ENCODE measurements around the gene SPG7. TPM values are rescaled to one million over a fixed set of nuclear protein-coding genes. Genes with fewer than 3 reads are reported as not detected.

Gene SPG7
- total and polyA plus RNA-seq, 2 experiments from 2014 or later: 108 to 222 TPM

DNA sequence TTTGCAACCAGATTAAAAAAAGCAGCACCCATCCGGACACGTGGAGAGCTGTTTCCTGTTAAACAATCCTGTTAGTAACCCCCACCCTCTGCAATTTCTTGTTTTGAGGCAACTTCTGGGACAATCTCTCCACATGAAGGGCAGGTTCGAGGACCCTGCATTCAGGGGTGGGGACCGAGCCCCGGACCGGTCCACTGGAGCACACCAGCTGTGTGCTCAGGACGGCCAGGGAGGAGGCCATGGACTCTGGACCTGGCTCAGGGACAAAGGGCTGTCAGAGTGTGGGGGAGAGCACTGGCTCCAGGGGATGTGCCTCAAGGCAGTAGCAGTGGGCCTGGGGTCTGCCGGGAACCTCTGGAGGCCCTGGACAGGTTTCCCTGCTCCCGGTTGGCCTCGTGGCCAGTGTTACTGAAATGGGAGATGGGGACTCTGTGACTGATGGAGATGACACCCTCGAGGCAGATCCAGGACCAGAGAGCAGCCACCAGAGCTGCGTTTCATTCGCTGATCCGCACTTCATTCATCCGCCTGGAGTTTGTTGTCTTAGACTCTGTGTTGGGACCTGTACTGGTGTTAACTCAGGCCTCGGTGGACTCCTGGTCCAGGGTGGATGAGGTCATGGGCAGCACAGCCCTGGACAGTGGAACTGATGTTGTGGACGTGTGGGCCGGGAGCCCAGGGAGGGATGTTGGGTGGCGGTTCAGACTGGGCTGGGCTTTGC is 64.4 kb downstream of the SPG7 start:
- no peak overlapping the region for H3K27ac ChIP-seq
- H3K4me1 ChIP-seq (ENCODE audit: insufficient read depth): peaks cover 21% of the 10 kb centered on the region
- H2AFZ ChIP-seq: no peak overlapping the region
- 68% methylated on average over 19 of the region's 19 CpGs for WGBS (ENCODE audit: low lambda C conversion rate, missing lambda C conversion rate)
- TF ChIP-seq, protein P1, sequence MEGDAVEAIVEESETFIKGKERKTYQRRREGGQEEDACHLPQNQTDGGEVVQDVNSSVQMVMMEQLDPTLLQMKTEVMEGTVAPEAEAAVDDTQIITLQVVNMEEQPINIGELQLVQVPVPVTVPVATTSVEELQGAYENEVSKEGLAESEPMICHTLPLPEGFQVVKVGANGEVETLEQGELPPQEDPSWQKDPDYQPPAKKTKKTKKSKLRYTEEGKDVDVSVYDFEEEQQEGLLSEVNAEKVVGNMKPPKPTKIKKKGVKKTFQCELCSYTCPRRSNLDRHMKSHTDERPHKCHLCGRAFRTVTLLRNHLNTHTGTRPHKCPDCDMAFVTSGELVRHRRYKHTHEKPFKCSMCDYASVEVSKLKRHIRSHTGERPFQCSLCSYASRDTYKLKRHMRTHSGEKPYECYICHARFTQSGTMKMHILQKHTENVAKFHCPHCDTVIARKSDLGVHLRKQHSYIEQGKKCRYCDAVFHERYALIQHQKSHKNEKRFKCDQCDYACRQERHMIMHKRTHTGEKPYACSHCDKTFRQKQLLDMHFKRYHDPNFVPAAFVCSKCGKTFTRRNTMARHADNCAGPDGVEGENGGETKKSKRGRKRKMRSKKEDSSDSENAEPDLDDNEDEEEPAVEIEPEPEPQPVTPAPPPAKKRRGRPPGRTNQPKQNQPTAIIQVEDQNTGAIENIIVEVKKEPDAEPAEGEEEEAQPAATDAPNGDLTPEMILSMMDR (IDR thresholded peaks at IDR 0.05; ENCODE audit: poor library complexity): no peak
- no peak for TF ChIP-seq EZH2 (IDR thresholded peaks at IDR 0.05; ENCODE audit: borderline replicate concordance)
- TF ChIP-seq EZH2phosphoT487 (IDR thresholded peaks at IDR 0.05; ENCODE audit: low read depth, severe bottlenecking, unreplicated experiment): no peak
- H3K36me3 ChIP-seq (replicated peaks; ENCODE audit: insufficient read depth, low read depth): no peaks in the 10 kb centered on the region
- H3K79me2 ChIP-seq: no peaks in the 10 kb centered on the region
- H3K27me3 ChIP-seq: peaks cover 25% of the 10 kb centered on the region
- H4K20me1 ChIP-seq (ENCODE audit: insufficient read depth, poor library complexity, severe bottlenecking): no peaks in the 10 kb centered on the region
- no peaks in the 10 kb centered on the region for H3K9me3 ChIP-seq (ENCODE audit: low read depth)
- no peaks in the 10 kb centered on the region for H3K9me2 ChIP-seq (replicated peaks; ENCODE audit: insufficient read depth)
- H3K4me3 ChIP-seq: no peak overlapping the region
- DNase-seq (ENCODE audit: low spot score): no peak
- H3K4me2 ChIP-seq: no peak overlapping the region

DNA sequence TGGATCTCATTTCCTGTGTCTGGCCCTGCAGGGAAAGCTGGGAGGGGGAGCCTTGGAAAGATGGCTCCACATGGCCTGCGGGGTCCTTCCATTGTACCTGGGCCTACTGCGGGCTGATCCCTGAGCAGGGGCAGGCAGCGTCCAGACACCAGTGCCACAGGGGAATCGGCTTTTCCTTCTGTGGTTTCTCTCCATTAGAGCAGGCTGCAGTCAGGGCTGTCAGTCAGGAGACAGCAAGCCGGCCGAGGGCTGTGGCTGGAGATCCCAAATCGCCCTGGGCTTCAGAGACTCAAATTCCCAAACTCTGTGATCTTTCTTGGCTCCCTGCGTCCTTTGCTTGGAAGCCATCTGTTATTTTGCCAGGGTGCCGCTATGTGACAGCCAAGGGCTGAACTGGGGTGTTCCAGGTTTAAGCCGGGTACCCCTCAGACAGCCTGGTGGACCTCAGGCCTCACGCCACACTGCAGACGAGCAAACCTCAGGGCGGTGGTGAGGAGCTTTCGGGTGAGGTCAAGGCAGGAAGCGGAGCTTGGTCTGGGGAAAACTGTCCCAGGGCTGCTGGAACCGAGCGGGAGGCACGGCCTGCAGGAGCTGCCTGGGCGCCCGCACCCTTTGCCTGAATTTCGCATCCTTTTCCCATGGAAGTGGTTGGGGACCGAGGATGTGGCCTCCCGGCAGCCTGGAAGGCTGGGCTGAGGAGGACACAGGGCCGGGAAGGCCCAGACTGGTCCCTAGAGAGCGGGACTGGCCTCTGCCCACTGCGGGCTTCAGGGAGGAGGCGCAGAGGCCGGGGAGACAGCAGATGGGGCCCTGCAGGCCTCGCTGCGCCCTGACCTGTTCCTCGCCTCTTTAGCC is 65.8 kb downstream of the SPG7 start:
- peaks cover 25% of the 10 kb centered on the region for H3K27me3 ChIP-seq
- no peaks in the 10 kb centered on the region for H3K9me3 ChIP-seq (ENCODE audit: low read depth)
- DNase-seq (ENCODE audit: low spot score): no peak
- no peaks in the 10 kb centered on the region for H3K36me3 ChIP-seq (replicated peaks; ENCODE audit: insufficient read depth, low read depth)
- WGBS (ENCODE audit: low lambda C conversion rate, missing lambda C conversion rate): 77% methylated on average over 25 of the region's 31 CpGs
- no peaks in the 10 kb centered on the region for H4K20me1 ChIP-seq (ENCODE audit: insufficient read depth, poor library complexity, severe bottlenecking)
- no peak overlapping the region for H2AFZ ChIP-seq
- H3K9me2 ChIP-seq (replicated peaks; ENCODE audit: insufficient read depth): no peaks in the 10 kb centered on the region
- H3K4me3 ChIP-seq: no peak overlapping the region
- H3K4me2 ChIP-seq: peak overlapping the region; percentile 84
- no peaks in the 10 kb centered on the region for H3K79me2 ChIP-seq
- TF ChIP-seq EZH2phosphoT487 (IDR thresholded peaks at IDR 0.05; ENCODE audit: low read depth, severe bottlenecking, unreplicated experiment) (no peak), EZH2 (IDR thresholded peaks at IDR 0.05; ENCODE audit: borderline replicate concordance) (no peak)
- TF ChIP-seq, protein P1 (IDR thresholded peaks at IDR 0.05; ENCODE audit: poor library complexity): no peak
- peaks cover 21% of the 10 kb centered on the region for H3K4me1 ChIP-seq (ENCODE audit: insufficient read depth)
- no peak overlapping the region for H3K27ac ChIP-seq

DNA sequence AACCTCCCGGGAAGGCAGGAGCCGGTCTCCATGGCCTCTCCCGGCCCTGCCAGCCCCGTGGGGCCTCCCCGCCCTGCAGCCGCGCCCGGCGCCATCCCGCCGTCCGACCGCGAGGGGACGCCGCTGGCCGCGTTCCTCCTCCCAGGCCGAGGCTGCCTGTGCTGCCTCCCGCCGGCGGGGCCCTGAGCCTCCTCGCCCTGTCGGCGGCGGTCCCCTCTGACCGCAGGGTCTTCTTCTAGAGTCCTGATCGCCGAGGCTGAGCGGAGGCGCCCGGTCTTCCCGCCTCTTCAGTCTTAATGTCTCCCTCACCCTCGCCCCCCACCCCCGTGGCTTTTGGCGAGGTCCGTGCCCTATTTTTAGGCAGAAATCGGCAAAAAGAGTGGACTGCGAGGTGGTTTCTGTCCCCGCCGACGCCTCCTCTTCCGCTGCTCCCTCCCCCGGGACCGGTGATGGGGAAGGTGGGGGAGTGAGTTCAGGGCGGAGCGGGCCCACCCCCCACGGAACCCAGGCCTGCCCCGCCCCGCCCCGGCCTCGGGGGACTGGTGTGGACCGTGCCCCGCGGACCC is 66.6 kb downstream of the SPG7 start:
- peaks cover 25% of the 10 kb centered on the region for H3K27me3 ChIP-seq
- H3K4me1 ChIP-seq (ENCODE audit: insufficient read depth): peaks cover 21% of the 10 kb centered on the region
- no peaks in the 10 kb centered on the region for H4K20me1 ChIP-seq (ENCODE audit: insufficient read depth, poor library complexity, severe bottlenecking)
- peak; percentile 88 for DNase-seq (ENCODE audit: low spot score)
- peak overlapping the region; percentile 84 for H3K4me2 ChIP-seq
- peak overlapping the region; percentile 20 for H3K4me3 ChIP-seq
- H3K79me2 ChIP-seq: no peaks in the 10 kb centered on the region
- 6% methylated on average over 20 of the region's 55 CpGs for WGBS (ENCODE audit: low lambda C conversion rate, missing lambda C conversion rate)
- no peaks in the 10 kb centered on the region for H3K36me3 ChIP-seq (replicated peaks; ENCODE audit: insufficient read depth, low read depth)
- no peaks in the 10 kb centered on the region for H3K9me3 ChIP-seq (ENCODE audit: low read depth)
- H3K9me2 ChIP-seq (replicated peaks; ENCODE audit: insufficient read depth): no peaks in the 10 kb centered on the region
- peak overlapping the region; percentile 68 for H2AFZ ChIP-seq
- H3K27ac ChIP-seq: no peak overlapping the region
- TF ChIP-seq, protein P1 (IDR thresholded peaks at IDR 0.05; ENCODE audit: poor library complexity): peak; percentile 61
- TF ChIP-seq EZH2 (IDR thresholded peaks at IDR 0.05; ENCODE audit: borderline replicate concordance): peak; percentile 88
- no peak for TF ChIP-seq EZH2phosphoT487 (IDR thresholded peaks at IDR 0.05; ENCODE audit: low read depth, severe bottlenecking, unreplicated experiment)

Data from hepatocyte (in vitro differentiated cells).